Skeletal muscle satellite cell (primary cell): ENCODE results near the gene BCAP31.

ENCODE experiments used
- H3K27me3 ChIP-seq: 2 replicates; pipeline ENCODE4 v1.7.0; 2013; ENCODE audit warnings: low read length; ENCODE audit not compliant: control insufficient read depth, insufficient read depth
- H3K36me3 ChIP-seq: 2 replicates; pipeline ENCODE4 v1.7.0; 2013; ENCODE audit warnings: mild to moderate bottlenecking, control low read depth, low read length; ENCODE audit not compliant: insufficient read depth
- H3K4me1 ChIP-seq: 2 replicates; pipeline ENCODE4 v1.7.0; 2013; ENCODE audit warnings: low read length; ENCODE audit not compliant: control insufficient read depth, insufficient read depth
- H3K4me2 ChIP-seq: 2 replicates; pipeline ENCODE4 v1.7.0; 2013; ENCODE audit warnings: mild to moderate bottlenecking, low read length
- H3K4me3 ChIP-seq: 2 replicates; pipeline ENCODE4 v1.7.0; 2013; ENCODE audit warnings: low read length
- H3K9ac ChIP-seq: 2 replicates; pipeline ENCODE4 v1.7.0; 2013; ENCODE audit warnings: mild to moderate bottlenecking, low read depth, low read length, moderate library complexity
- H3K9me3 ChIP-seq: replicated peaks from 2 replicates; pipeline ENCODE4 v1.7.0; 2013; ENCODE audit warnings: mild to moderate bottlenecking, control low read depth, low read length

Gene BCAP31

GRCh38 chrX:153728095-153728494 is 3.9 kb upstream of the BCAP31 start:
- Histone ChIP-seq H3K36me3 (peaks cover 13% of the 10 kb centered on the region), H3K4me3 (no peak overlapping the region), H3K9me3 (peaks cover 3% of the 10 kb centered on the region), H3K4me1 (peaks cover 35% of the 10 kb centered on the region), H3K4me2 (peak overlapping the region; percentile 85), H3K9ac (no peak overlapping the region), H3K27me3 (no peaks in the 10 kb centered on the region)

GRCh38 chrX:153727123-153727931 is 3.1 kb upstream of the BCAP31 start:
- Histone ChIP-seq H3K9me3 (peaks cover 3% of the 10 kb centered on the region), H3K36me3 (peaks cover 15% of the 10 kb centered on the region), H3K4me3 (peak overlapping the region; percentile 57), H3K27me3 (no peaks in the 10 kb centered on the region), H3K4me1 (peaks cover 41% of the 10 kb centered on the region), H3K4me2 (peak overlapping the region; percentile 85), H3K9ac (peak overlapping the region; percentile 60)

GRCh38 chrX:153726286-153727122 is 2.3 kb upstream of the BCAP31 start:
- Histone ChIP-seq H3K4me3 (peak overlapping the region; percentile 57), H3K9ac (peak overlapping the region; percentile 60), H3K36me3 (peaks cover 8% of the 10 kb centered on the region)

GRCh38 chrX:153725832-153726285 is 1.7 kb upstream of the BCAP31 start:
- Histone ChIP-seq H3K4me3 (peak overlapping the region; percentile 57), H3K9me3 (no peaks in the 10 kb centered on the region), H3K4me2 (peak overlapping the region; percentile 85), H3K9ac (peak overlapping the region; percentile 60), H3K36me3 (peaks cover 10% of the 10 kb centered on the region), H3K27me3 (no peaks in the 10 kb centered on the region), H3K4me1 (peaks cover 43% of the 10 kb centered on the region)

More at GRCh38 chrX:153726286-153727122, 2.3 kb upstream of the BCAP31 start:
- Histone ChIP-seq H3K9me3 (no peaks in the 10 kb centered on the region), H3K4me1 (peaks cover 43% of the 10 kb centered on the region), H3K4me2 (peak overlapping the region; percentile 85), H3K27me3 (no peaks in the 10 kb centered on the region)

GRCh38 chrX:153725039-153725831 is 1.0 kb upstream of the BCAP31 start:
- Histone ChIP-seq H3K4me1 (peaks cover 43% of the 10 kb centered on the region), H3K4me3 (peak overlapping the region; percentile 69), H3K36me3 (peaks cover 15% of the 10 kb centered on the region), H3K4me2 (peak overlapping the region; percentile 85), H3K9ac (peak overlapping the region; percentile 65), H3K27me3 (no peaks in the 10 kb centered on the region), H3K9me3 (no peaks in the 10 kb centered on the region)

DNA sequence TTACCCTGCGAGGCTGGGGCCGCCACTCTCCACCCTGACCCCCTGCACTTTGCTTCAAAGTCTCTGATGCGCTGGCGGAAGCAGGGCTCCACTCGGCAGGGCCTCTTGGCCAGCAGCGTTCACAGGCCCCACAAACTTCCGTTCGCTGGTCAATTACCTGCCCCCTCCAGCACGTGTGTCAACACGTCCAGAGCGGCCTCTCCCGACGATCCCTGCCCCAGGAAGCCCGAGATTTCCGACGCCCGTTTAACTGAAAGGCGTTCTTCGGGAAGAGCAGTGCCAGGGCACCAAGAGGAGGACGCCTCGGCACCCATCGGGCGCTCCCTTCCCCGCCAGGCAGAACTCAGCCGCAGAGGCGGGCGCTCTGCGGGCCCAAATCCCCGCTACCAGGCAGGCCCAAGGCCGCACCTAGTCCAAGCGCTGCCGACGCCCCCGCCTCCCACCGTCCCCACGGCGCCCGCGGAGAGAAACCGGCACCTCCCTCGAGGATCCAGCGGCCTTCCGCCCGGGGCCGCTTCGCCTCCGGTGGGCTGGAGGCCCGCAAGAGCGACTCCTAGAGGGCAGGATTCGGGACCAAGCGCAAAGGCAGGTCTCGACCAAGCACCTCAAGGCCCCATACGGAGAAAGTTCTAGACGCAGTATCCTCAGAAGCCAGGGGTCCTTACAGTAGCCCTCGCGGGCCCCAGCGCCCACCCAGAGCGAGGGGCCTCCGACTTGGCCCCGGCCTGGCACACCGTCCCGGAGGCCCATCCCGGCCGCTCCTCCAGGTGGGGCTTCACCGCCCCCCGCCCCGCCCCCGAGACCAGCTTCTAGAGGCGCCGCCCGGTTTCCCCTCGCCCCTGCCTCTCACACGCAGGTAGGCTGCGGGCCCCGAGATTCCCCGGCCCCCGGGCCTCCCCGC is 586 bp downstream of the BCAP31 start:
- H3K4me3 ChIP-seq = peak overlapping the region; percentile 79
- H3K4me1 ChIP-seq = peaks cover 43% of the 10 kb centered on the region
- peak overlapping the region; percentile 89 for H3K4me2 ChIP-seq
- H3K9ac ChIP-seq = peak overlapping the region; percentile 92
- H3K9me3 ChIP-seq = no peaks in the 10 kb centered on the region
- peaks cover 24% of the 10 kb centered on the region for H3K36me3 ChIP-seq
- H3K27me3 ChIP-seq = no peaks in the 10 kb centered on the region

DNA sequence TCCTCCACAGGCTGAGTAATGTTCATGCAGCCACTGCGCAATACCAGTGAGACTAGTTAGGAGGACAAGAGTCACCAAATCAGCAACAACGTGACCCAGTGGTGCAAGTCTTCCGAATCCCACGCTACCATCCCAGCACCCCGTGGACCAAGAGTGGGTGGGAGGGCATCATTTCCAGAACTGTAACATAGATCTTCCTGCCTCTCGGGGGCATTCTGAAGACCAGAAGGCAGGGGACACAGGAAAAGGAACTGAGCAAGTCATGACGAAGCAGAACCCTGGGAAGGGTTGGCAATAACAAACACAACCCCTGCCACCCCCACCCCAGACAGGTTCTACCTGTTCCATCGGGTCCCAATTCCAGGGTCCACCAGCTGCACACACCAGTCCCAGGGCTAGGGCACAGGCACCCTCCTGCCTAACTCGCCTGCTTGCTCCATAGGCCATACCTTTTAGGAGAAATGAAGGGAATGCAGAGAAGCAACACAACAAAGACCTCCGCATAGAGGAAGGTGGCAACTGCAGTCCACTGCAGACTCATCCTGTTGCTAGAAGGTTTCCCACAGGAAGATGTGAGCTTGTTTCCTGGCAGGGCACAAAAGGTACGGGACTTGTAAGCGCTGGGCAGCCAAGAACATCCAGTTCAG is 1.4 kb downstream of the BCAP31 start:
- no peaks in the 10 kb centered on the region for H3K9me3 ChIP-seq
- H3K27me3 ChIP-seq = no peaks in the 10 kb centered on the region
- peak overlapping the region; percentile 79 for H3K4me3 ChIP-seq
- H3K4me1 ChIP-seq = peaks cover 40% of the 10 kb centered on the region
- peak overlapping the region; percentile 92 for H3K9ac ChIP-seq
- peaks cover 24% of the 10 kb centered on the region for H3K36me3 ChIP-seq
- H3K4me2 ChIP-seq = peak overlapping the region; percentile 89

GRCh38 chrX:153719701-153720100 is 4.5 kb downstream of the BCAP31 start:
- no peaks in the 10 kb centered on the region for H3K27me3 ChIP-seq
- peaks cover 39% of the 10 kb centered on the region for H3K36me3 ChIP-seq
- no peak overlapping the region for H3K9ac ChIP-seq
- H3K9me3 ChIP-seq = no peaks in the 10 kb centered on the region
- no peak overlapping the region for H3K4me2 ChIP-seq
- no peak overlapping the region for H3K4me3 ChIP-seq
- peaks cover 8% of the 10 kb centered on the region for H3K4me1 ChIP-seq

GRCh38 chrX:153719238-153719637 is 4.9 kb downstream of the BCAP31 start:
- Histone ChIP-seq H3K36me3 (peaks cover 43% of the 10 kb centered on the region), H3K4me1 (peaks cover 8% of the 10 kb centered on the region), H3K9me3 (no peaks in the 10 kb centered on the region), H3K27me3 (no peaks in the 10 kb centered on the region), H3K4me2 (no peak overlapping the region), H3K9ac (no peak overlapping the region), H3K4me3 (no peak overlapping the region)

- Histone ChIP-seq H3K9me3 (no peaks in the 10 kb centered on the region), H3K4me2 (no peak overlapping the region), H3K4me1 (peaks cover 3% of the 10 kb centered on the region), H3K9ac (no peak overlapping the region), H3K27me3 (no peaks in the 10 kb centered on the region), H3K4me3 (no peak overlapping the region), H3K36me3 (peaks cover 45% of the 10 kb centered on the region)
These were observed 6.7 kb downstream of the BCAP31 start for GRCh38 chrX:153717445-153717844.
